ENCODE data around the gene JPH2. TPM values are rescaled to one million over a fixed set of nuclear protein-coding genes. Genes with fewer than 3 reads are reported as not detected.

Gene JPH2
- total RNA-seq, 1 experiment from 2014 or later: 0.17 TPM

DNA sequence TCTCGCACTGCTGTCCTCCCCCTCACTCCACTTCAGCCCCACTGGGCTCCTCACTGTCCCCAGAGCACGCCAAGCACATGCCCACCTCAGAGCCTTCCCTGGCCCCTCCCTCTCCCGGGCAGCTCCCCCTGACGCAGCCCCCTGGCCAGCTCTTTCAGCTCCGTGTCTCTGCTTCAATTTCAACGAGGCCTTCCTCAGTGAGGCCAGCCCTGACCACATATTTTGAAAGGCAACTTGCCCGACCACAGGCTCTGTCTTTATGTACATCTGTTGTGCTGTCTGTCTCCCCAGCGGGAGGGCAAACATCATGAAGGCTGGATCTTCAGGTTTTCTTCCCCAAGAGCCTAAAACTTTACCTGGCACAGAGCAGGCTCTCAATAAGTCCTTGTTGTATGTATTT, 44.6 kb downstream of the JPH2 start (continued):
- TF ChIP-seq, protein P1, sequence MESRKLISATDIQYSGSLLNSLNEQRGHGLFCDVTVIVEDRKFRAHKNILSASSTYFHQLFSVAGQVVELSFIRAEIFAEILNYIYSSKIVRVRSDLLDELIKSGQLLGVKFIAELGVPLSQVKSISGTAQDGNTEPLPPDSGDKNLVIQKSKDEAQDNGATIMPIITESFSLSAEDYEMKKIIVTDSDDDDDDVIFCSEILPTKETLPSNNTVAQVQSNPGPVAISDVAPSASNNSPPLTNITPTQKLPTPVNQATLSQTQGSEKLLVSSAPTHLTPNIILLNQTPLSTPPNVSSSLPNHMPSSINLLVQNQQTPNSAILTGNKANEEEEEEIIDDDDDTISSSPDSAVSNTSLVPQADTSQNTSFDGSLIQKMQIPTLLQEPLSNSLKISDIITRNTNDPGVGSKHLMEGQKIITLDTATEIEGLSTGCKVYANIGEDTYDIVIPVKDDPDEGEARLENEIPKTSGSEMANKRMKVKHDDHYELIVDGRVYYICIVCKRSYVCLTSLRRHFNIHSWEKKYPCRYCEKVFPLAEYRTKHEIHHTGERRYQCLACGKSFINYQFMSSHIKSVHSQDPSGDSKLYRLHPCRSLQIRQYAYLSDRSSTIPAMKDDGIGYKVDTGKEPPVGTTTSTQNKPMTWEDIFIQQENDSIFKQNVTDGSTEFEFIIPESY (IDR thresholded peaks at IDR 0.05; ENCODE audit: extremely low read depth, insufficient replicate concordance, low read length): no peak
- no peak for TF ChIP-seq ZFX (IDR thresholded peaks at IDR 0.05)

DNA sequence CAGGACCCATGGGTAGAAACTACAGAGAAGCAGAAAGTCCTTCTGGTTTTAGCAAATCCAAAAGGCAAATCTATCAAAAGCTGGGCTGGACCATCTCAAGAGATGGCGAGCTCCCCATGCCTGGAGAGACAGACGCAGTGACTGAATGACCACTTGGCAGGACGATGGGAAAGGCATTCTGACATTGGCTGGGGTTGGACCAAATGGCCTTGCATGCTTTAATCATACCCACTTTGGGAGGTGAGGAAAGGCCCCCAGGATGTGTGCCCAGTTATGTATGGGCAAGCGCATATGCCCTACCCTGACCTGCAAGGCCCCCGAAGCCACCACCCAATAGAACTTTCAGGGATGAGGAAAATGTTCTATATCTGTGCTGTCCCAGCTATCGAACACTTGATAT, 45.1 kb downstream of the JPH2 start:
- CTCF ChIA-PET: interaction anchor here (2.6 kb wide), 1 partner anchor 48 kb away, joined by 9 read pairs; no protein-coding TSS in a partner anchor

More for the DNA sequence above, 45.1 kb downstream of the JPH2 start:
- DNase-seq (ENCODE audit: low read depth, low spot score) (no peak), ATAC-seq (no peak)
- Histone ChIP-seq H3K27me3 (ENCODE audit: insufficient read depth, low read length) (no peaks in the 10 kb centered on the region), H2AFZ (ENCODE audit: low read depth, low read length, poor library complexity, severe bottlenecking) (no peak overlapping the region), H3K9me3 (ENCODE audit: control insufficient read depth in 1 of 2, insufficient read depth in 1 of 2, low read depth in 1 of 2, low read length in 2 of 2) (no peaks in the 10 kb centered on the region), H3K4me1 (ENCODE audit: control insufficient read depth in 1 of 2, insufficient read depth in 2 of 2, low read length in 2 of 2) (peaks cover 0 to 4% of the 10 kb centered on the region in 2 experiments; a peak in 1 of 4 replicates), H3K9ac (ENCODE audit: low read length) (no peak overlapping the region), H4K20me1 (ENCODE audit: insufficient read depth) (no peaks in the 10 kb centered on the region), H3K4me2 (ENCODE audit: low read length) (no peak overlapping the region), H3K4me3 (replicated peaks in 1 of 2; ENCODE audit: low read depth in 1 of 2, low read length in 2 of 2) (no peak overlapping the region), H3K36me3 (ENCODE audit: control insufficient read depth in 1 of 2, insufficient read depth in 2 of 2, low read length in 2 of 2) (no peaks in the 10 kb centered on the region), H3K79me2 (ENCODE audit: insufficient read depth, low read length) (no peaks in the 10 kb centered on the region), H3K27ac (ENCODE audit: low read depth, low read length) (no peak overlapping the region), H3K9me2 (ENCODE audit: insufficient read depth) (no peaks in the 10 kb centered on the region)
- intact Hi-C loops (cut with micrococcal nuclease): no loop called here
- ChIA-PET RAD21 (ENCODE audit: low non-redundant PET in 1 of 2, low total read pairs in 2 of 2, uncharacterized antibody in 2 of 2, unreplicated experiment in 2 of 2) (no interaction called here), POLR2A (interaction anchor here (0.6 kb wide), 1 partner anchor 48 kb away, joined by 3 read pairs; no protein-coding TSS in a partner anchor)
- BruUV-seq (replicated peaks): no TSS peak
- TF ChIP-seq JUND (IDR thresholded peaks at IDR 0.05) (no peak), EZH2phosphoT487 (IDR thresholded peaks at IDR 0.05; ENCODE audit: borderline replicate concordance) (no peak), SRF (IDR thresholded peaks at IDR 0.05; ENCODE audit: low read depth) (no peak), EZH2 (IDR thresholded peaks at IDR 0.05) (no peak), RAD21 (IDR thresholded peaks at IDR 0.05; ENCODE audit: low read depth) (no peak), ELF1 (IDR thresholded peaks at IDR 0.05; ENCODE audit: borderline replicate concordance, low read depth) (no peak), CBX3 (IDR thresholded peaks at IDR 0.05; ENCODE audit: low read depth) (no peak), SIN3A (IDR thresholded peaks at IDR 0.05; ENCODE audit: low read depth) (no peak), FOSL1 (IDR thresholded peaks at IDR 0.05; ENCODE audit: low read depth) (no peak), ZFX (IDR thresholded peaks at IDR 0.05) (no peak), CEBPB (IDR thresholded peaks at IDR 0.05; ENCODE audit: low read depth) (no peak)
- TF ChIP-seq, protein P2, sequence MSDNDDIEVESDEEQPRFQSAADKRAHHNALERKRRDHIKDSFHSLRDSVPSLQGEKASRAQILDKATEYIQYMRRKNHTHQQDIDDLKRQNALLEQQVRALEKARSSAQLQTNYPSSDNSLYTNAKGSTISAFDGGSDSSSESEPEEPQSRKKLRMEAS (IDR thresholded peaks at IDR 0.05): no peak
- TF ChIP-seq, protein P3, sequence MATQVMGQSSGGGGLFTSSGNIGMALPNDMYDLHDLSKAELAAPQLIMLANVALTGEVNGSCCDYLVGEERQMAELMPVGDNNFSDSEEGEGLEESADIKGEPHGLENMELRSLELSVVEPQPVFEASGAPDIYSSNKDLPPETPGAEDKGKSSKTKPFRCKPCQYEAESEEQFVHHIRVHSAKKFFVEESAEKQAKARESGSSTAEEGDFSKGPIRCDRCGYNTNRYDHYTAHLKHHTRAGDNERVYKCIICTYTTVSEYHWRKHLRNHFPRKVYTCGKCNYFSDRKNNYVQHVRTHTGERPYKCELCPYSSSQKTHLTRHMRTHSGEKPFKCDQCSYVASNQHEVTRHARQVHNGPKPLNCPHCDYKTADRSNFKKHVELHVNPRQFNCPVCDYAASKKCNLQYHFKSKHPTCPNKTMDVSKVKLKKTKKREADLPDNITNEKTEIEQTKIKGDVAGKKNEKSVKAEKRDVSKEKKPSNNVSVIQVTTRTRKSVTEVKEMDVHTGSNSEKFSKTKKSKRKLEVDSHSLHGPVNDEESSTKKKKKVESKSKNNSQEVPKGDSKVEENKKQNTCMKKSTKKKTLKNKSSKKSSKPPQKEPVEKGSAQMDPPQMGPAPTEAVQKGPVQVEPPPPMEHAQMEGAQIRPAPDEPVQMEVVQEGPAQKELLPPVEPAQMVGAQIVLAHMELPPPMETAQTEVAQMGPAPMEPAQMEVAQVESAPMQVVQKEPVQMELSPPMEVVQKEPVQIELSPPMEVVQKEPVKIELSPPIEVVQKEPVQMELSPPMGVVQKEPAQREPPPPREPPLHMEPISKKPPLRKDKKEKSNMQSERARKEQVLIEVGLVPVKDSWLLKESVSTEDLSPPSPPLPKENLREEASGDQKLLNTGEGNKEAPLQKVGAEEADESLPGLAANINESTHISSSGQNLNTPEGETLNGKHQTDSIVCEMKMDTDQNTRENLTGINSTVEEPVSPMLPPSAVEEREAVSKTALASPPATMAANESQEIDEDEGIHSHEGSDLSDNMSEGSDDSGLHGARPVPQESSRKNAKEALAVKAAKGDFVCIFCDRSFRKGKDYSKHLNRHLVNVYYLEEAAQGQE (IDR thresholded peaks at IDR 0.05; ENCODE audit: low read depth): no peak
- TF ChIP-seq, protein P1 (IDR thresholded peaks at IDR 0.05; ENCODE audit: extremely low read depth, insufficient replicate concordance, low read length): no peak
- TF ChIP-seq, protein P4, sequence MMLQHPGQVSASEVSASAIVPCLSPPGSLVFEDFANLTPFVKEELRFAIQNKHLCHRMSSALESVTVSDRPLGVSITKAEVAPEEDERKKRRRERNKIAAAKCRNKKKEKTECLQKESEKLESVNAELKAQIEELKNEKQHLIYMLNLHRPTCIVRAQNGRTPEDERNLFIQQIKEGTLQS (IDR thresholded peaks at IDR 0.05): no peak
